Measurements from ENCODE around the gene RASL12. TPM values are rescaled to one million over a fixed set of nuclear protein-coding genes. Genes with fewer than 3 reads are reported as not detected.
"Not testable (repeated sequence)": the region's sequence is repeated elsewhere in the genome, so short reads cannot be mapped to it uniquely, and the experiment has no call there.

The RASL12 gene
- total RNA-seq, 1 donor from 2014 or later, result not detected

- intact Hi-C loops (cut with micrococcal nuclease), result no loop called here
Measured at GRCh38 chr15:65057549-65057940, 10.2 kb downstream of the RASL12 start.

- intact Hi-C loops (cut with micrococcal nuclease), result no loop called here
Measured at GRCh38 chr15:65056868-65057548, 10.8 kb downstream of the RASL12 start.

- intact Hi-C loops (cut with micrococcal nuclease), result no loop called here
Measured at GRCh38 chr15:65056106-65056505, 11.7 kb downstream of the RASL12 start.

GRCh38 chr15:65055201-65055870 is 12.5 kb downstream of the RASL12 start:
- intact Hi-C loops (cut with micrococcal nuclease), result no loop called here

GRCh38 chr15:65054333-65055200 is 13.2 kb downstream of the RASL12 start:
- intact Hi-C loops (cut with micrococcal nuclease), result loop anchor here (1.0 kb wide), 1 partner anchor 243 kb away; no protein-coding TSS in a partner anchor

GRCh38 chr15:65052956-65053355 is 14.8 kb downstream of the RASL12 start:
- intact Hi-C loops (cut with micrococcal nuclease), result no loop called here

GRCh38 chr15:65051266-65051665 is 16.5 kb downstream of the RASL12 start:
- intact Hi-C loops (cut with micrococcal nuclease), result no loop called here

- intact Hi-C loops (cut with micrococcal nuclease), result no loop called here
Measured at GRCh38 chr15:65050270-65050669, 17.5 kb downstream of the RASL12 start.

GRCh38 chr15:65049418-65049840 is 18.4 kb downstream of the RASL12 start:
- intact Hi-C loops (cut with micrococcal nuclease), result no loop called here

- intact Hi-C loops (cut with micrococcal nuclease), result no loop called here
Measured at GRCh38 chr15:65048241-65048640, 19.6 kb downstream of the RASL12 start.

GRCh38 chr15:65044724-65045481 is 22.9 kb downstream of the RASL12 start, which contains the start of gene SLC51B:
Gene SLC51B (plus strand): TSS chr15:65045387. CDS start chr15:65050005, 4,618 bp downstream.
- intact Hi-C loops (cut with micrococcal nuclease), result no loop called here

GRCh38 chr15:65044218-65044617 is 23.6 kb downstream of the RASL12 start:
- intact Hi-C loops (cut with micrococcal nuclease), result not testable (repeated sequence)

GRCh38 chr15:65042776-65043327 is 24.9 kb downstream of the RASL12 start:
- intact Hi-C loops (cut with micrococcal nuclease), result no loop called here

GRCh38 chr15:65041787-65042186 is 26.0 kb downstream of the RASL12 start:
- intact Hi-C loops (cut with micrococcal nuclease), result no loop called here

GRCh38 chr15:65040461-65040860 is 27.3 kb downstream of the RASL12 start:
- intact Hi-C loops (cut with micrococcal nuclease), result no loop called here

- intact Hi-C loops (cut with micrococcal nuclease), result no loop called here
Measured at GRCh38 chr15:65038836-65039235, 29.0 kb downstream of the RASL12 start.

GRCh38 chr15:65038428-65038827 is 29.4 kb downstream of the RASL12 start:
- intact Hi-C loops (cut with micrococcal nuclease), result no loop called here

GRCh38 chr15:65037309-65037708 is 30.5 kb downstream of the RASL12 start:
- intact Hi-C loops (cut with micrococcal nuclease), result no loop called here

GRCh38 chr15:65034719-65035118 is 33.1 kb downstream of the RASL12 start:
- intact Hi-C loops (cut with micrococcal nuclease), result loop anchor here (5.0 kb wide), 1 partner anchor 353 kb away; no protein-coding TSS in a partner anchor

GRCh38 chr15:65033659-65034269 is 34.0 kb downstream of the RASL12 start:
- intact Hi-C loops (cut with micrococcal nuclease), result loop anchor here (1.0 to 5.0 kb wide), 3 partner anchors 45 to 354 kb away; partner anchors contain the start of gene RNU5B-1
